T-helper 9 cell (primary cell): ENCODE data around the gene CTNNBIP1.

Source experiments
- DNase-seq: peaks from one replicate; pipeline ENCODE4 v3.0.0-alpha.2; 2020

CTNNBIP1 gene

GRCh38 chr1:9874959-9875635, 35.0 kb downstream of the CTNNBIP1 start:
- peak; percentile 70 for DNase-seq

DNA sequence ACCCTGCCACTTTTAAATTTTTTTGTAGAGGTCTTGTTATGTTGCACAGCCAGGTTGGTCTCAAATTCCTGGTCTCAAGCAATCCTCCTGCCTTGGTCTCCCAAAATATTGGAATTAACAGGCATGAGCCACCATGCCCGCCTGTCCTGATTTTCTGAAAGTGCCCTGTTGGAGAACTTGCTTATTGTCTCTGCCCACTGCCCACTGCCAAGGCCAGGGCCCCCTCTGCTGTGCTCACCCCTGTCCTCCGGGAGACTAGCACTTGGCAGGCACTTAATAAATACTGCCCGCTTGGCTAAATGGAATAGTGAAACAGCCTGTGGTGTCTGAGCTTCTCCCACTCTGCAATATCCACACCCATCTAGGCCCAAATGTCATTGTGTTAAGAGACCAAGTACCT, 35.7 kb downstream of the CTNNBIP1 start:
- DNase-seq, result no peak

DNA sequence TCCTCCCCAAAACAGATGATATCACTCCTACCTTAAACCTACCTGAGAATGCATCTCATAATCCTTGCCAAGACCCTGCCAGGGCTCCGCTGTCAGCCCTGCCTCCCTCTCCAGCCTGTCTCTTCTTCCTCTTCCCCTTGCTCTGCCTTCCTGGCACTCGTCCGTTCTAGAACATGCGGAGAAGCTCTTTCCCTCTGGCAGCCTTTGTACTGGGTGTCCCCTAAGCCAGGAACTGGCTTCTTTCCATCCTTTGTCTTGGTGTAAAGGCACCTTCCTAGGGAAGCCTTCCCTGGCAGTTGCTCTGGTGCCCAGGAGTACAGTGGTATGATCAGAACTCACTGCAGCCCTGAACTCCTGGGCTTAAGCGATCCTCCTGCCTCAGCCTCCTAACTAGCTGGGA, 36.1 kb downstream of the CTNNBIP1 start:
- no peak for DNase-seq

- DNase-seq, result no peak
Measured at GRCh38 chr1:9873385-9873784, 36.7 kb downstream of the CTNNBIP1 start.

DNA sequence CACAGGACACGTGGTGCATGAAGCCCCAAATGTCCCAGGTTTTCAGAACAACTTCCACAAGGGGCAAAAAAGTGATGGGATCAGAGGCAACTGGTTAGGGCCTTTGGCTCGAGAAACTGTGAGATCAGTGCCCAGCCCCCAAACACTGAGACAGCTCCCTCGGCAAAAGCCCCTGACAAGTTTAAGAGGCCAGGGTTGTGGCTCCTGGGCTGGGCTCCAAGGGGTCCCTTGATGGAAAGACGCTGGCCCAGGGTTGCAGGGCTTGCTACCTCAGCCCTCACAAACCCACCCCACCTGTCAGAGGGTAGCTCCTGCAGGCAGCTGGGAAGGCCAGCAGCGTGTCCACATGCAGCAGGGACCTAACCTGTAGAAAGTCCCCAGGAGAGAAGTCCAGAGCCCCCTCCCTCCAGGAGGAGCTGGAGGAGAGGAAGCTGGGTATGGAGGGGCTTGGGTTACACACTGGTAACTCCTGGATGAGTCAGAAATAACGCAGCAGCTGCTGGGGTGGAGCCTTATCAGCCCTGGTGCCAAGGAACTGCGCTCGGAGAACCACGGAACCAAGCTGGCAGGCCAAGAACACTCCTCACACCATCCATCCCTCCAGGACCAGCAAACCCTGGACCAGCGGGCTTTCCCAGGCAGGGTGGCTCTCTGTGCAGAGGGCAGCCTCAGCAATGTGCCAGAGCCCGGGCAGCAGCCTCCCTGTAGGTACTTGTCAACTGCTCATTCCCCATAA, 37.5 kb downstream of the CTNNBIP1 start:
- no peak for DNase-seq

DNA sequence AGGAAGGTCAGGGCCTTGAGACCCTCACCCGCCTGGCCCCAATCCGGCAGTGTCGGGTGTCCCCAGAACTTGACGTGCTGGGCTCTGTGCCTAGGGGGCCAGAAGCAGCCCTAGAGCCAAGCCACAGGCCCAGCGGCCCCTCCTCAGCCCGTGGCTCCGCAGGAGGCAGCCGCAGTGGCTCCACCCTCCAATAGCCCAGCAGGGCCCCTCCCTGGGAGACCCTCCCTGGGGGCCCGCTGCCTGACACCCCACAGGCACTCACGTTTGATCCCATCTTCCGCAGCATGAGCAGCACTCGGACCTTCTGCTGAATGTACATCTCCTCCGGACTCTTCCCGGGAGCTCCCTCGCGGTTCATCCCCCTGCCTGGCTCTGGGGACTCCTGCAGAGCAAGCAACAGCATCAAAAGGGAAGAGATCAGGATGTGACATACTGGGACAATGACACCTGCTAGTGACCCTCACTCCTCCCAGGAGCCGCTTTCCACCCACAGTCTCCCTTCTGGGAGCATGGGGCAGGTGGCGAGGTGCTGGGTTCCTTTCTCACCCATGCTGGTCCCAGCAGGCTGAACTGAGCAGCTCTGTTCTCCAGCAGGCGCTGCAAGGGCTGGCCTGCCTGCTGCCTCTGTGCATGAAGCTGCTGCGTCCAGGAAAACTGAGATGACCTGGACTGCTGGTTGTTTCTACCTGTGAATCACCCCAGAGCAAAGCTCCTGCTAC, 38.2 kb downstream of the CTNNBIP1 start:
- DNase-seq, result no peak

GRCh38 chr1:9871021-9871420, 39.0 kb downstream of the CTNNBIP1 start:
- DNase-seq, result no peak

GRCh38 chr1:9870572-9870971, 39.5 kb downstream of the CTNNBIP1 start:
- DNase-seq, result no peak

- DNase-seq, result no peak
Measured at GRCh38 chr1:9869831-9870251, 40.2 kb downstream of the CTNNBIP1 start.

- no peak for DNase-seq
Measured at GRCh38 chr1:9868244-9868590, 41.9 kb downstream of the CTNNBIP1 start.

DNA sequence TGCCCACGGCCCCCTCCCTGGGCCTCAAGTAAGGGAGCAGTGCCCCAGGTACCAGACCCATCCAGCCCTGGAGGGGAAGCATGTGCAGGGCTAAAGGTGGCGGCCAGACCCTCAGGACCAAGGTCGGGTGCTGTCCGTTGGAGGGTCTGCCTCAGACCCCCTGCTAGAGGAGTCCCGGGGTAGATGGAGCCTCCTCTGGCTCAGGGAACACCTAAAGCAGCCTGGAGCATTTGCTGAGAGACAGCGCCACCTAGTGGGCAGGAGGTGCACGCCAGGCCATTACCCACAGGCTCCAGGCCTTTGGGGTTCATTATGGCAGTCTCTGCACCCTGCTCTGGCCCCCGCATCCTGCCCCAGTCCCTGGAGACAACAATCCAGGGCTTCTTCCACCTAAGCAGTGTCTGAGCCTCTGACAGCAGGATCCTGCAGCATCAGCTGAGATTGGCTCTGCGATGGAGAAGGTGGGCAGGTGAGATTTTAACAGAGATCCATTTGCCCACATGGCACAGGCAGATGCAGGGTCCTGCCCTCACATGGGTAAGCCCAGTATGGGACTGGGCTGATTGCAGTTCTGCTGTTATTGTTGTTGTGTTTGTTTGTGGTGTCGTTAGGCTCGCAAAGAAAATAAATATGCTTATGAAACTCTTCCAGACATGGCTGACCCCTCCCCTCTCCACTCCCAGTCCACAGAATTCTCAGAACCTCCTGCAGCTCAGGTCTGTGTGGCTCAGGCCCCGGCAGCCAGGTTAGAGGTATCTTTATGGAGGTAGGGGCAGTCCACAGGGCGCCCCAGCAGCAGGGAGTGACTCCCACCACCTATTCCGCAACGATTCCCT, 42.4 kb downstream of the CTNNBIP1 start:
- DNase-seq, result peak; percentile 90

- no peak for DNase-seq
Measured at GRCh38 chr1:9866836-9867235, 43.2 kb downstream of the CTNNBIP1 start.

- no peak for DNase-seq
Measured at GRCh38 chr1:9865724-9866123, 44.3 kb downstream of the CTNNBIP1 start.

DNA sequence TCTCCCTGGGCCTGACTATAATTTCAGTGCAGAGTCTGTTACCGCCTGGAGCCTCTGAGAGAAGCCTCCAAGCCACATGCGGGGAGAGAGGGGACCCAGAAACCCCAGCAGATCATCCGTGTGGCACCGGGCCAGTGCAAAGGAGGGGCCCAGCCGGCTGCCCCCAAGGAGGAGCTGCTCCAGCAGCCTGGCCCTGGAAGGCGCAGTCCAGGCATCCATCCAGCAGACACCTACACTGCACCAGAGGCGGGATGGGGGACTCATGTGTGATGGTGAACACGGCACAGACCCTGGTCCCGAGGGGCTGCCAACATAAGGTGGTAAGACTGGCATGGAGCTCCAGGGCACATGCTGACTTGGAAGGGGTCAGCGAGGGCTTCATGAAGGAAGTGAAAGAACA, 46.7 kb downstream of the CTNNBIP1 start:
- DNase-seq, result no peak

GRCh38 chr1:9861360-9861759, 48.7 kb downstream of the CTNNBIP1 start:
- DNase-seq, result no peak

DNA sequence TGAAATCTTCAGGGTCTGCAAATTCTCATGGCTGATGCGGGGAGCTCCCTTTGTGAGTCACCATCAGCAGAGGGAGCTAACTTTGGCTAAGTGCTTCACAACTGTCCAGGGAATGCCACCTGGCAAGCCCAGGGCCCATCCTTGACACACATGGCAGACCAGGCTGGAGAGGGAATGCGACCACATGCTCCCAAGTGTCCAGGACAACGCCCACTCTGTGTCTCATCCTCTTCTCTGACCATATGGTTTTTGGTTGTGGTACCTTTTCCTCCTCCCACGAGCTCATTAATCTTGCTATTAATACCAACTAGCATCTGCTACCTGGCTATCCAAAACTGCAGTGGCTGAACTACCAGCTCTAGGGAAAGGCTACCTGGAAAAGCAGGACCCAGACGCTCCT, 49.2 kb downstream of the CTNNBIP1 start:
- DNase-seq, result no peak

GRCh38 chr1:9859281-9860014, 50.6 kb downstream of the CTNNBIP1 start:
- no peak for DNase-seq

DNA sequence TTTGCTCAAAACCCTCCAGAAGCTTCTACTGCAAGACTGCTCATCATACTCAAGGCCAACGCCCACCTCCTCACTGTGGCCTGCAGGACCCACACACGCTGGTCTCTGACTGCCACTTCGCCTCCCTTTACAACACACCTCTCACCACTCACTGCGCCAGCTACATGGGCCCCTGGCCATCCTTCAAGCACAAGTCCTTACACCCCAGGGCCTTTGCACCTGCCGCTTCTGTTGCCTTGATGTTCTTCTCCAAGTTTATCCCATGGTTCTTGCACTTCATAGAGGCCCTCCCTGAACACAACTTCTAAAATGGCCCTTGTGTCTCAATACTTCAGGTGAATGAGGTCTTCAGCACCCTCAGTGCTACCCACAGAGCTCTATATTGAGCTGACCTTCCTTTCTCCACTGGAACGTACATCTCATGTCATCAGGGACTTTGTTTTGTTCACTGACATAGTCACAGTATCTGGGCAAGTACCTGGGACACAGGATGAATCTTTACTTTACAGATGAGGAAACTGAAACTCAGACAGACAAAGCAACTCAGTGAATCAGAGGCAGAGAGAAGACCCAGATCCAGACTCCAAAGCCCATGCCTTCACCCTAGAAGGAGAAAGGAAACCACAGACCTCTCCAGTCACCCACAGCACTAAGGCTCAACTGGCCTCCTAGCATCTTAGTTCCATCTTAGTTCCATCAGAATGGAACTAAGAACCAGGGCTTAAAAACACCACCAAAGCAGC, 51.6 kb downstream of the CTNNBIP1 start:
- DNase-seq, result no peak

- DNase-seq, result no peak
Measured at GRCh38 chr1:9855186-9855585, 54.9 kb downstream of the CTNNBIP1 start.

GRCh38 chr1:9853249-9853595, 56.8 kb downstream of the CTNNBIP1 start:
- no peak for DNase-seq

DNA sequence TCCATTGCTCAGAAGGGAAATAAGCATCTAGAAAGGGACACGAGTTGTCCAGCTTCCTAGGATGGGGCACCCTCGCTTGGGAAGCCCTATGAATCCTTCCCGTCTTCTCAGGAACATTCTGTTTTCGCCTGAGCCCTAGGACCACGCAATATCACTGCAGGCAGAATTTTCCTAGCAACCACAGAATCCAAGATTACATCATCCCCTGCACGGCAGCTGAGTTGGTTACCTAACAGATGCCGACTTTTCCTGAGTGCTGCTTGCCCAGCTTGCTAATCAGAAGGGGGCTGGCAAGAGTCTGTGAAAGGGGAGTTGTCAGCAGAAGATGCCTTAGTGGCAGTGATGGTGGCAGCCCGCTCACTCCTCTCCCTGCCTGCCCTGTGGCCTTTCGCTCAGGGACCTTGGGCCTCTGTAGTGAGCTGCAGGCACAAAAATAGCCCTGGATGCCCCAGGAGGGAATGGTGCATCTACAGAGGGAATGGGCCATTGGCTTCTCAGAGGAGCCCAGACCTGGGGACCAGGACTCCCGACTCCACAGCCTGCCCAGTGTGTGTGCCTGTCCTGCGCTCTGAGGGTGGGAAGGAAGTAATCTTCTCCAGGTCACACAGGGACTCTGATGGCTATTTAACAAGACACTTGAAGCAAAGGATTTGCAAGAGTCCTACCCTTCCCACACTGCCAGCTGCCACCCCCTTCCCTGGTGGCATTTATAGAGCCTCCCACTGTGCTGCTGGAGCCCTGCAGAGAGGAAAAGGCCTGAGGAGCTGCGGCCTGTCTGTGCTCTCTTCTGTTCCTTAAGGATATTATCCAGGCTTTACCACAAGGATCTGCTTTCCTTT, 57.4 kb downstream of the CTNNBIP1 start:
- DNase-seq, result no peak
